ENCODE results near the gene ERRFI1.
A peak's percentile ranks its signal among the peaks of the same experiment; 100 is the strongest.

Gene ERRFI1

GRCh38 chr1:8028571-8028910 is 2.4 kb upstream of the ERRFI1 start:
- H3K4me1 Mint-ChIP-seq: peaks cover 11% of the 10 kb centered on the region
- ATAC-seq (ENCODE audit: low read depth): no peak
- no peaks in the 10 kb centered on the region for H3K9me3 Mint-ChIP-seq
- H3K4me3 Mint-ChIP-seq: no peak overlapping the region
- DNase-seq (ENCODE audit: low spot score in 2 of 2): no peak
- H3K27ac Mint-ChIP-seq: no peak overlapping the region
- H3K27me3 Mint-ChIP-seq: peaks cover 12% of the 10 kb centered on the region
- peaks cover 2% of the 10 kb centered on the region for H3K36me3 Mint-ChIP-seq

GRCh38 chr1:8027748-8028570 is 1.9 kb upstream of the ERRFI1 start:
- H3K36me3 Mint-ChIP-seq: peaks cover 2% of the 10 kb centered on the region
- peaks cover 10% of the 10 kb centered on the region for H3K27me3 Mint-ChIP-seq
- ATAC-seq (ENCODE audit: low read depth) (no peak), DNase-seq (ENCODE audit: low spot score in 2 of 2) (no peak)
- no peaks in the 10 kb centered on the region for H3K9me3 Mint-ChIP-seq
- peaks cover 11% of the 10 kb centered on the region for H3K4me1 Mint-ChIP-seq
- no peak overlapping the region for H3K27ac Mint-ChIP-seq
- H3K4me3 Mint-ChIP-seq: no peak overlapping the region

GRCh38 chr1:8026976-8027747 is 1.1 kb upstream of the ERRFI1 start:
- no peak overlapping the region for H3K27ac Mint-ChIP-seq
- H3K9me3 Mint-ChIP-seq: no peaks in the 10 kb centered on the region
- H3K27me3 Mint-ChIP-seq: peaks cover 10% of the 10 kb centered on the region
- ATAC-seq (ENCODE audit: low read depth): no peak
- no peak for DNase-seq (ENCODE audit: low spot score in 2 of 2)
- H3K36me3 Mint-ChIP-seq: peaks cover 2% of the 10 kb centered on the region
- peak overlapping the region; percentile 70 for H3K4me3 Mint-ChIP-seq
- H3K4me1 Mint-ChIP-seq: peaks cover 11% of the 10 kb centered on the region

- H3K4me1 Mint-ChIP-seq: peaks cover 11% of the 10 kb centered on the region
- H3K9me3 Mint-ChIP-seq: no peaks in the 10 kb centered on the region
- peaks cover 2% of the 10 kb centered on the region for H3K36me3 Mint-ChIP-seq
- H3K27me3 Mint-ChIP-seq: peaks cover 10% of the 10 kb centered on the region
- ATAC-seq (ENCODE audit: low read depth): peak; percentile 12
- peak overlapping the region; percentile 82 for H3K4me3 Mint-ChIP-seq
- DNase-seq (ENCODE audit: low spot score in 2 of 2): peak in 1 of 2 donors; percentile 41
- H3K27ac Mint-ChIP-seq: peak overlapping the region; percentile 56
Measured at GRCh38 chr1:8025671-8026144, 401 bp downstream of the ERRFI1 start.

- ATAC-seq (ENCODE audit: low read depth) (no peak), DNase-seq (ENCODE audit: low spot score in 2 of 2) (no peak)
- peaks cover 2% of the 10 kb centered on the region for H3K36me3 Mint-ChIP-seq
- H3K9me3 Mint-ChIP-seq: no peaks in the 10 kb centered on the region
- peaks cover 11% of the 10 kb centered on the region for H3K4me1 Mint-ChIP-seq
- peak overlapping the region; percentile 82 for H3K4me3 Mint-ChIP-seq
- H3K27ac Mint-ChIP-seq: peak overlapping the region; percentile 56
- H3K27me3 Mint-ChIP-seq: peaks cover 10% of the 10 kb centered on the region
Measured at GRCh38 chr1:8025061-8025670, 943 bp downstream of the ERRFI1 start.

GRCh38 chr1:8024329-8024728 is 1.8 kb downstream of the ERRFI1 start:
- no peak for ATAC-seq (ENCODE audit: low read depth)
- Mint-ChIP-seq H3K4me3 (no peak overlapping the region), H3K36me3 (peaks cover 2% of the 10 kb centered on the region), H3K9me3 (no peaks in the 10 kb centered on the region), H3K4me1 (peaks cover 11% of the 10 kb centered on the region), H3K27ac (no peak overlapping the region), H3K27me3 (peaks cover 10% of the 10 kb centered on the region)
- no peak for DNase-seq (ENCODE audit: low spot score in 2 of 2)

GRCh38 chr1:8023995-8024313 is 2.2 kb downstream of the ERRFI1 start:
- ATAC-seq (ENCODE audit: low read depth) (no peak), DNase-seq (ENCODE audit: low spot score in 2 of 2) (no peak)
- H3K4me3 Mint-ChIP-seq: no peak overlapping the region
- H3K27me3 Mint-ChIP-seq: peaks cover 12% of the 10 kb centered on the region
- no peaks in the 10 kb centered on the region for H3K9me3 Mint-ChIP-seq
- H3K36me3 Mint-ChIP-seq: peaks cover 2% of the 10 kb centered on the region
- no peak overlapping the region for H3K27ac Mint-ChIP-seq
- H3K4me1 Mint-ChIP-seq: peaks cover 11% of the 10 kb centered on the region

GRCh38 chr1:8023287-8023994 is 2.7 kb downstream of the ERRFI1 start:
- Mint-ChIP-seq H3K4me1 (peaks cover 11% of the 10 kb centered on the region), H3K27me3 (peaks cover 14% of the 10 kb centered on the region)

GRCh38 chr1:8022395-8023286 is 3.5 kb downstream of the ERRFI1 start:
- Mint-ChIP-seq H3K27me3 (peaks cover 16% of the 10 kb centered on the region), H3K4me3 (no peak overlapping the region), H3K36me3 (peaks cover 2% of the 10 kb centered on the region), H3K27ac (no peak overlapping the region), H3K4me1 (peaks cover 11% of the 10 kb centered on the region), H3K9me3 (no peaks in the 10 kb centered on the region)
- no peak for ATAC-seq (ENCODE audit: low read depth)
- no peak for DNase-seq (ENCODE audit: low spot score in 2 of 2)

More at GRCh38 chr1:8023287-8023994, 2.7 kb downstream of the ERRFI1 start:
- H3K9me3 Mint-ChIP-seq: no peaks in the 10 kb centered on the region
- no peak overlapping the region for H3K27ac Mint-ChIP-seq
- peaks cover 2% of the 10 kb centered on the region for H3K36me3 Mint-ChIP-seq
- ATAC-seq (ENCODE audit: low read depth): no peak
- H3K4me3 Mint-ChIP-seq: no peak overlapping the region
- no peak for DNase-seq (ENCODE audit: low spot score in 2 of 2)

GRCh38 chr1:8021676-8022266 is 4.3 kb downstream of the ERRFI1 start:
- Mint-ChIP-seq H3K9me3 (no peaks in the 10 kb centered on the region), H3K27me3 (peaks cover 12% of the 10 kb centered on the region), H3K27ac (no peak overlapping the region), H3K4me3 (no peak overlapping the region), H3K36me3 (peaks cover 2% of the 10 kb centered on the region), H3K4me1 (peaks cover 8% of the 10 kb centered on the region)
- DNase-seq (ENCODE audit: low spot score in 2 of 2): no peak
- no peak for ATAC-seq (ENCODE audit: low read depth)

GRCh38 chr1:8020032-8020431 is 6.1 kb downstream of the ERRFI1 start:
- no peak for DNase-seq (ENCODE audit: low spot score in 2 of 2)
- H3K4me3 Mint-ChIP-seq: no peak overlapping the region
- H3K9me3 Mint-ChIP-seq: no peaks in the 10 kb centered on the region
- peaks cover 5% of the 10 kb centered on the region for H3K4me1 Mint-ChIP-seq
- H3K27ac Mint-ChIP-seq: no peak overlapping the region
- ATAC-seq (ENCODE audit: low read depth): no peak
- H3K27me3 Mint-ChIP-seq: peaks cover 6% of the 10 kb centered on the region
- H3K36me3 Mint-ChIP-seq: no peaks in the 10 kb centered on the region

GRCh38 chr1:8019229-8019620 is 6.9 kb downstream of the ERRFI1 start:
- Mint-ChIP-seq H3K36me3 (no peaks in the 10 kb centered on the region), H3K4me1 (peaks cover 6% of the 10 kb centered on the region), H3K4me3 (no peak overlapping the region), H3K27me3 (peaks cover 6% of the 10 kb centered on the region), H3K9me3 (no peaks in the 10 kb centered on the region), H3K27ac (no peak overlapping the region)
- DNase-seq (ENCODE audit: low spot score in 2 of 2) (no peak), ATAC-seq (ENCODE audit: low read depth) (no peak)
